A549 (cell line): ENCODE results near the gene USP22. TPM values are rescaled to one million over a fixed set of nuclear protein-coding genes. Genes with fewer than 3 reads are reported as not detected.

Experiments
- ATAC-seq, 2 experiments: fragments of 200-7000 bp in 1 of 2; fragments of >200 bp in 1 of 2; cut with Nextera tagmentation in 1 of 2; cut with Tn5 transposase in 1 of 2; 3 replicates each; pipeline versions ENCODE4 v1.8.0 to v1.9.1; 2018 to 2020; ENCODE audit warnings: mild to moderate bottlenecking in 1 of 2, moderate library complexity in 1 of 2
- CTCF ChIA-PET: fragments of 300-600 bp; sonication (Branson Sonifier 250); formaldehyde crosslinking; extraction: SDS; loops from one replicate; lab custom pipeline; 2021; ENCODE audit warnings: antibody characterized with exemption, inconsistent platforms; lab: Yijun Ruan, JAX
- POLR2A ChIA-PET: fragments of 350-600 bp; formaldehyde crosslinking; extraction: SDS; loops from one replicate; lab custom pipeline; 2021; ENCODE audit warnings: antibody characterized with exemption, inconsistent platforms; lab: Yijun Ruan, JAX
- DNase-seq, 2 experiments: peaks; one replicate each; pipeline versions ENCODE4 v3.0.0 to v3.0.0-alpha.2; 2011 to 2016; ENCODE audit warnings: low read depth in 1 of 2, low spot score in 1 of 2
- FAIRE-seq: peaks from 2 replicates; lab custom pipeline; 2011; peaks lifted over from hg19 to GRCh38; lab: Jason Lieb, UNC
- H3K27ac ChIP-seq, 2 experiments: fragments of >200 bp; sonication (Bioruptor Twin); formaldehyde crosslinking; 3 replicates each; pipeline ENCODE4 v1.5.1; 2016 to 2017
- H3K4me1 ChIP-seq: fragments of >200 bp; sonication (Bioruptor Twin); formaldehyde crosslinking; 3 replicates; pipeline ENCODE4 v1.6.1; 2016
- H3K4me2 ChIP-seq: fragments of >200 bp; sonication (Bioruptor Twin); formaldehyde crosslinking; 3 replicates; pipeline ENCODE4 v1.6.1; 2016
- H3K4me3 ChIP-seq: fragments of >200 bp; sonication (Bioruptor Twin); formaldehyde crosslinking; 3 replicates; pipeline ENCODE4 v1.5.1; 2016
- H3K9me3 ChIP-seq: fragments of >200 bp; sonication (Bioruptor Twin); formaldehyde crosslinking; 3 replicates; pipeline ENCODE4 v1.6.1; 2016
- ATOH8 ChIP-seq: fragments of 250-450 bp; sonication (Bioruptor Pico); IDR thresholded peaks from 2 replicates; pipeline ENCODE4 v1.5.0; 2020; ENCODE audit warnings: low read depth, mild to moderate bottlenecking, moderate library complexity
- BHLHE40 ChIP-seq: IDR thresholded peaks from 2 replicates; pipeline ENCODE4 v1.6.1; 2012; ENCODE audit warnings: low read depth, low read length, inconsistent platforms
- CBX2 ChIP-seq: fragments of 200-600 bp; sonication (generic); IDR thresholded peaks from 2 replicates; pipeline ENCODE4 v1.6.1; 2016; ENCODE audit warnings: low read depth, mild to moderate bottlenecking, borderline replicate concordance
- ELK1 ChIP-seq: fragments of 150-350 bp; IDR thresholded peaks from 2 replicates; pipeline ENCODE4 v1.6.1; 2014; ENCODE audit warnings: low read depth, mild to moderate bottlenecking, low read length
- EP300 ChIP-seq, 2 experiments: fragments of >200 bp; sonication (Bioruptor Twin); formaldehyde crosslinking; IDR thresholded peaks; 2 replicates in 1 of 2; 3 replicates in 1 of 2; pipeline ENCODE4 v1.6.1; 2016 to 2017
- ESRRA ChIP-seq: fragments of 150-350 bp; IDR thresholded peaks from 2 replicates; pipeline ENCODE4 v1.6.1; 2014; ENCODE audit warnings: mild to moderate bottlenecking, low read length, borderline replicate concordance
- FOSL2 ChIP-seq, 2 experiments: fragments of 450-650 bp in 1 of 2; fragments of >200 bp in 1 of 2; sonication (Bioruptor Twin) in 1 of 2; formaldehyde crosslinking; IDR thresholded peaks; 2 replicates each; pipeline versions ENCODE4 v1.5.0 to v1.6.1; 2016 to 2020; ENCODE audit warnings: mild to moderate bottlenecking in 1 of 2, moderate library complexity in 1 of 2
- FOXS1 ChIP-seq: fragments of 250-450 bp; sonication (Bioruptor Pico); IDR thresholded peaks from 2 replicates; pipeline ENCODE4 v1.5.0; 2020; ENCODE audit warnings: mild to moderate bottlenecking, moderate library complexity
- HDAC2 ChIP-seq: fragments of 200-600 bp; sonication (generic); IDR thresholded peaks from 2 replicates; pipeline ENCODE4 v1.6.1; 2016
- HES2 ChIP-seq: fragments of >200 bp; sonication (Bioruptor Twin); formaldehyde crosslinking; IDR thresholded peaks from 2 replicates; pipeline ENCODE4 v1.6.1; 2016
- HEYL ChIP-seq: fragments of 250-450 bp; sonication (Bioruptor Pico); IDR thresholded peaks from 2 replicates; pipeline ENCODE4 v1.8.0; 2021; ENCODE audit warnings: mild to moderate bottlenecking, moderate library complexity
- JUN ChIP-seq, 2 experiments: fragments of >200 bp; sonication (Bioruptor Twin); formaldehyde crosslinking; IDR thresholded peaks; 2 replicates in 1 of 2; 3 replicates in 1 of 2; pipeline ENCODE4 v1.6.1; 2016 to 2017
- MAX ChIP-seq: IDR thresholded peaks from 2 replicates; pipeline ENCODE4 v1.6.1; 2012
- NFE2L2 ChIP-seq: fragments of 150-350 bp; conservative IDR thresholded peaks from 2 replicates; pipeline ENCODE4 v1.6.1; 2014; ENCODE audit warnings: low read length
- NPAS2 ChIP-seq: fragments of 250-450 bp; sonication (Bioruptor Pico); IDR thresholded peaks from 2 replicates; pipeline ENCODE4 v1.8.0; 2022; ENCODE audit warnings: mild to moderate bottlenecking, moderate library complexity, borderline replicate concordance
- NR3C1 ChIP-seq: fragments of >200 bp; sonication (Bioruptor Twin); formaldehyde crosslinking; IDR thresholded peaks from 3 replicates; pipeline ENCODE4 v1.6.1; 2017
- POLR2A ChIP-seq: IDR thresholded peaks from 2 replicates; pipeline ENCODE4 v1.6.1; 2012; ENCODE audit warnings: mild to moderate bottlenecking, low read length
- POLR2AphosphoS2 ChIP-seq: conservative IDR thresholded peaks from 2 replicates; pipeline ENCODE4 v1.6.1; 2012; ENCODE audit warnings: low read length, improper control_type of control experiment, inconsistent platforms
- REST ChIP-seq: fragments of 200-600 bp; sonication (generic); IDR thresholded peaks from 2 replicates; pipeline ENCODE4 v1.6.1; 2016; ENCODE audit warnings: antibody characterized with exemption, mild to moderate bottlenecking, moderate library complexity
- TP53 ChIP-seq: fragments of 250-450 bp; sonication (Bioruptor Pico); IDR thresholded peaks from 2 replicates; pipeline ENCODE4 v1.5.0; 2021; ENCODE audit warnings: mild to moderate bottlenecking, moderate library complexity
- ZFP36 ChIP-seq: fragments of 450-650 bp; IDR thresholded peaks from 2 replicates; pipeline ENCODE4 v1.6.1; 2014; ENCODE audit warnings: borderline replicate concordance; ENCODE audit not compliant: partially characterized antibody
- ZNF302 ChIP-seq: fragments of 250-450 bp; sonication (Bioruptor Pico); IDR thresholded peaks from 2 replicates; pipeline ENCODE4 v1.9.0; 2021; ENCODE audit warnings: inconsistent platforms, mild to moderate bottlenecking, moderate library complexity
- WGBS: methylation state at CpG from one replicate; pipeline ENCODE4 v1.1.6; 2017; ENCODE audit errors: missing lambda C conversion rate; 5-methylcytosine and 5-hydroxymethylcytosine counted together
- polyA plus RNA-seq, 4 experiments: library from polyadenylated mRNA; depleted of rRNA in 3 of 4; stranded (reverse); fragments of >200 nt; fragmentation: RNase III in 1 of 4; extraction: RNeasy Plus Mini Kit Qiagen cat#74134 plus additional on column Dnase treatment in 1 of 4; gene quantifications; 2 replicates in 3 of 4; 3 replicates in 1 of 4; pipeline ENCODE4 v1.2.3, GENCODE V29; 2011 to 2017

USP22 gene
- polyA plus RNA-seq, 2 of the 4 experiments (the other 2 are of a cell fraction) = 130 to 293 TPM

GRCh38 chr17:21010705-21011596 lies 31.9 kb downstream of the USP22 start:
- ATAC-seq = peak in 1 of 2 experiments; percentile 12; a peak in 2 of 6 replicates
- H3K4me1 ChIP-seq = no peaks in the 10 kb centered on the region
- TF ChIP-seq HES2 (no peak), POLR2A (0 out of 2 replicates have a peak, but pooled peaks have one; percentile 10), JUN (IDR thresholded peaks at IDR 0.05) (no peak)
- FAIRE-seq = no peak
- ChIA-PET CTCF (interaction anchor here (1.5 to 1.6 kb wide), 2 partner anchors 9 to 32 kb away, joined by 3 to 4 read pairs; partner anchors contain the start of gene USP22), POLR2A (no interaction called here)
- no peak overlapping the region for H3K27ac ChIP-seq
- no peak for DNase-seq
- no peak overlapping the region for H3K4me3 ChIP-seq
- no peak overlapping the region for H3K4me2 ChIP-seq
- 91% methylated on average over 26 of the region's 27 CpGs for WGBS
- no peaks in the 10 kb centered on the region for H3K9me3 ChIP-seq

GRCh38 chr17:21008992-21009671 lies 33.7 kb downstream of the USP22 start:
- CTCF ChIA-PET = interaction anchor here (1.3 to 3.3 kb wide), 4 partner anchors 10 to 34 kb away, joined by 3 to 14 read pairs (median 4); partner anchors contain the start of gene USP22
- no peak for DNase-seq
- no peak for FAIRE-seq
- no peak for TF ChIP-seq NFE2L2
- no peak for TF ChIP-seq BHLHE40
- no peak for TF ChIP-seq HDAC2
- no peak for TF ChIP-seq NR3C1
- no peak for TF ChIP-seq CBX2
- no peak for TF ChIP-seq NPAS2 (CRISPR knock-in tag)
- no peak for TF ChIP-seq ESRRA
- no peak for TF ChIP-seq FOXS1 (CRISPR knock-in tag)
- TF ChIP-seq ZNF302 (CRISPR knock-in tag) = no peak
- TF ChIP-seq ELK1 = no peak
- no peak for TF ChIP-seq ZFP36
- TF ChIP-seq REST = no peak
- TF ChIP-seq FOSL2 (IDR thresholded peaks at IDR 0.05) = no peak
- TF ChIP-seq FOSL2 (CRISPR knock-in tag; IDR thresholded peaks at IDR 0.05) = no peak
- no peak for TF ChIP-seq POLR2A
- TF ChIP-seq HEYL (CRISPR knock-in tag) = no peak
- TF ChIP-seq POLR2AphosphoS2 = no peak
- TF ChIP-seq MAX = no peak
- TF ChIP-seq ATOH8 (CRISPR knock-in tag) = no peak
- no peak for TF ChIP-seq TP53 (CRISPR knock-in tag)
- TF ChIP-seq EP300 (IDR thresholded peaks at IDR 0.05) = no peak
- Histone ChIP-seq H3K4me3 (no peak overlapping the region), H3K9me3 (no peaks in the 10 kb centered on the region), H3K4me1 (no peaks in the 10 kb centered on the region), H3K4me2 (no peak overlapping the region), H3K27ac (no peak overlapping the region)
- WGBS = 88% methylated on average over 10 of the region's 10 CpGs
- POLR2A ChIA-PET = interaction anchor here (0.7 to 1.3 kb wide), 2 partner anchors 10 to 34 kb away, joined by 3 to 7 read pairs; partner anchors contain the start of gene USP22
- no peak for ATAC-seq
